CD4-positive, alpha-beta T cell treated with Interleukin-6 at 100 ng/mL for 8 hours (primary cell): ENCODE results near the gene ZNF598.
"Not testable (repeated sequence)": the region's sequence is repeated elsewhere in the genome, so short reads cannot be mapped to it uniquely, and the experiment has no call there.

ENCODE experiments used
- DNase-seq: peaks from one replicate; pipeline ENCODE4 v3.0.0-alpha.2; 2020; ENCODE audit warnings: mixed read lengths, low spot score

The ZNF598 gene

GRCh38 chr16:2040041-2040786 lies 30.6 kb upstream of the ZNF598 start:
- DNase-seq = no peak

DNA sequence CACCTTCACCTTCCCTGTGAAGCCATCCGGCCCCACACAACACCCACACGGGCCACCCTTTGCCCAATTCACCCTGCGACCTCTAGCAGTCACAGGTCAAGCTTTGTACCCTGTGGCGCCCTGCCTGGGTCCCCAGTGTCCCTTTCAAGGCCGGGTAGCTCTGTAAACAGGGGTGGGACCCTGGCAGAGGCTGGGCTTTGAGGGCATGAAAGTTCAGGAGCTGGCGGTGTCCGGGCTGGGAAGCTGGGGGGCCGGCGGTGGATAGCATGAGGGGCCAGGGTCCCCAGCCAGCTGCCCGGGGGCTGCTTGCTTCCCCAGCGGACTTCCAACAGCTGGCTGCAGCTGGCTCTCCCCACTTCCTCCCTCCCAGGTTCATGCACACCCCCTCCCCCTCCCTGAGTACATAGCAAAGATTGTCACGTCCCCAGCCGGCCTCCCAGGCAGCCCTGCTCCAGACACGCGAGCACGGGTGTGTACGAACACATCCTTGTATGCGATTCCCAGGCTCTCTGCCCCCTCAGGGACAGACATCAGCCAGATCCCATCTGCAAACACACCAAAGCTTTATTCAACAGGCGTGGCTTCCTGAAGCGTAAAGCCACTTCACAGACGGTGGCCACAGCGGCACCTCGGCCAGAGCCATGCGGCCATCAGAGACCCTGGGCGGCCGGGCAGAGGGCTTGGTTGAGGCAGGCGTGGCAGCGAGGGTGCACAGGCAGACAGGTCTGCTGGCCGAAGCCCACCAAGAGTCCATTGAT lies 29.8 kb upstream of the ZNF598 start:
- DNase-seq = no peak

DNA sequence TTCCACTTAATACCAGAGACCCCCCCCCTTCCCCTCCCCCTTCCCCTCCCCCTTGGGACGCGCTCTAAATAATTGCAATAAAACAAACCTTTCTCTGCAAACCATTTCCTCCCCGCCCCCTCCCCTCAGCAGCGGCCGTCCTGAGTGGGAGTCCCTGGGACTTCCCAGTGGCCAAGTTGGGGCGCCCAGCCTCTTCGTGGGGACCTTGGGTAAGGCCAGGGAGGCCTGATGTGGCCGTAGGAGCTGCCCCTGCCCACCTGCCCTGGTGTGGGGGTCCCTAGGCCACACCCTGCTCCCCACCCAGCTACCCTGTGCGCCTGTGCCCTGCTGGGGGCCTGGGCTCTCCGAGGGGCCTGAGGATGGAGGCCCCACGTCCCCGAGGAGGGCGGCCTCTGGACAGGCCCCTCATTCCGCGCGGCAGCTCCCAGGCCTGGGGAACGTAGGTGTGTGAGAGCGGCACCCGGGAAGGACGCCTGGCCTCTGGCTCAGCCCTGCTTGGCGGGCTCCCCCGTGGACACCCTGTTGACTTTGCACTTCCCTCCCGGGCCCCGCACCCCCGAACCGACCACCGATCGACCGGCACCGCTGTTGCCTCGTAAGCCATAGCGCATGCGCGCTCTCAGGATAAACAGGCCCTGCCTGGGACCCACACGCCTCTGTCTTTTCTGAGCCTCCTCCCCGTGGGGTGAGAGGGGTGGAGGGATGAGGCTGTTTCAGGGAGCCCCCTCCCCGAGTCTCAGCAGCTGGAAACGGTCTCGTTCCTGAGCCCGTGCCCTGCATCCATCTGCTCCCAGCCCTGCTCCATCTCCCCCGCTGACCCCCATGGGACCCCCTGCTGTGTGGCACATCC lies 29.0 kb upstream of the ZNF598 start:
- DNase-seq = no peak

GRCh38 chr16:2037647-2038381 lies 28.2 kb upstream of the ZNF598 start:
- no peak for DNase-seq

DNA sequence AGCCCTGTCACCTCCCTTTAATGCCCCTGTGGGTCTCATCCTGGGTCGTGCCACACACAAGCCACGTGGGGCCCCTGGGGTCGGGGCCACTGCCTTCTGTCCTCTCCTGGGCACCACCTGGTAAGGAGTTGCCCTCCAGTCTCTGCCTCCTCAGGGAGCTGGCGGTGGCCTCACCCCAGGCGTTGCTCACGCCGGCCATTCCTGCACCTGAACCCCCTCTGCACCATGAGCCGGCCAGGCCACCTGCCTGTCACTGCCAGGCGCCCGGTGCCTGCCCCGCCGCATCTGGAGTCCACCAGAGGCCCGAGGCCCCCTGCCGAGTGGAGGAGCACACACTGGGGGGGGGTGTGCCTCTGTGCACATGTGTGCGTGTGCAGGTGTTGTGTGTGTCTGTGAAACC lies 27.5 kb upstream of the ZNF598 start:
- DNase-seq = no peak

DNA sequence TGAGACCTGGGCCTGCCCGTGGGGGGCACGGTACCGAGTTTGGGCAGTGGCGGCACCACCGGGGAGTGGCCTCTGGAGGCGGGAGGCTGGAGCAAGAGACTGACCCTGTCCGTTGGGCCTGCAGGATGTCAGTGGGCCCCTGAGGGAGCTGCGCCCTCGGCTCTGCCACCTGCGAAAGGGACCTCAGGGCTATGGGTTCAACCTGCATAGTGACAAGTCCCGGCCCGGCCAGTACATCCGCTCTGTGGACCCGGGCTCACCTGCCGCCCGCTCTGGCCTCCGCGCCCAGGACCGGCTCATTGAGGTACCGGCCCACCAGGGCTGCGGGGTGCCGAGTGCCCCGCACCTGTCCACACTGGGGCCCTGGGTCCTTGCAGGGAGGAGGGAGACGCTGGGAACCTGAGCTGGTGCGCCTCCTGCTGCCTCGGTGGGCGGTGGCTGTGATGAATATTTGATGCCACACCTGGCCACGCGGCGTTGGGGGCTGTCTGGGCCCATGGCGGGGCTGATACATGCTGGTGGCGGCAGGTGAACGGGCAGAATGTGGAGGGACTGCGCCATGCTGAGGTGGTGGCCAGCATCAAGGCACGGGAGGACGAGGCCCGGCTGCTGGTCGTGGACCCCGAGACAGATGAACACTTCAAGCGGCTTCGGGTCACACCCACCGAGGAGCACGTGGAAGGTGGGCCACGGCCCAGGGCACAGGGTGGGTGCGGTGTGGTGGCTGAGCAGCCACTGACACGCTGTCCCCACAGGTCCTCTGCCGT lies 26.8 kb upstream of the ZNF598 start:
- no peak for DNase-seq

DNA sequence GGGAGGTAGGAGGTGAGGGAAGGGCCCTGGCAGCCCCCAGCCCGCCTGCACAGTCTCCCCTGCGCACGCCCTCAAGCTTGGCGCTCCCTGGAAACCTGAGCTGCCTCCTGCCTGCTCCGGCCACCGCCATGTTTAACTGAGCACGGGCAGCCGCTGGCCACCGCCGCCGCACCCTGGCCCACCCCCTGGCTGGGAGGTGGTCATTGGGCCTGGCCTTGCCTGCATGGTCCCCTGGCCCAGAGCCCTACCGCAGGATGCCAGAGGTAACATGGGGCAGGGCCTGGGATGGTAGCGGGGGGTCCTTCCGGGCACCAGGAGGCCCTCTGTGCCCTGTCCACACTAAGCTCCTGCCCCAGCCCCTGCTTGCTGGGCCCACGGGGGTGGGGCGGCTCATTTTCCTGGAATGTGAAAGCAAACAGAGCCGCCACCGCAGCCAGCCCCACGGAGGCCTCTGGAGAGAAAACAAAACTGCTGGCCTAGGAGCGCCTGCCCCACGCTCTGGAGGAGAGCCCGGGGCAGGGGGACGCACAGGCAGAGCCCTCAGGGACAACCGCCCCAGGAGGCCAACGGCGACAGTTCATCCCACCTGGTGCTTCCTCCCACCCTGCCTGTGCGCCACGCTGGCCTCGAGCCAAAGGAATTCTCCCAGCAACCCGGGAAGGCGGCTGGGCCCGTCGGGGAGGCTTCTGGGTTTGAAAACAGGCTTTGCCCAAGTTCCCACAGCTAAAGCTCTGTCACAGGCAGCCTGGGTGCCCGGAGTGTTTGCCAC lies 26.0 kb upstream of the ZNF598 start:
- DNase-seq = no peak

DNA sequence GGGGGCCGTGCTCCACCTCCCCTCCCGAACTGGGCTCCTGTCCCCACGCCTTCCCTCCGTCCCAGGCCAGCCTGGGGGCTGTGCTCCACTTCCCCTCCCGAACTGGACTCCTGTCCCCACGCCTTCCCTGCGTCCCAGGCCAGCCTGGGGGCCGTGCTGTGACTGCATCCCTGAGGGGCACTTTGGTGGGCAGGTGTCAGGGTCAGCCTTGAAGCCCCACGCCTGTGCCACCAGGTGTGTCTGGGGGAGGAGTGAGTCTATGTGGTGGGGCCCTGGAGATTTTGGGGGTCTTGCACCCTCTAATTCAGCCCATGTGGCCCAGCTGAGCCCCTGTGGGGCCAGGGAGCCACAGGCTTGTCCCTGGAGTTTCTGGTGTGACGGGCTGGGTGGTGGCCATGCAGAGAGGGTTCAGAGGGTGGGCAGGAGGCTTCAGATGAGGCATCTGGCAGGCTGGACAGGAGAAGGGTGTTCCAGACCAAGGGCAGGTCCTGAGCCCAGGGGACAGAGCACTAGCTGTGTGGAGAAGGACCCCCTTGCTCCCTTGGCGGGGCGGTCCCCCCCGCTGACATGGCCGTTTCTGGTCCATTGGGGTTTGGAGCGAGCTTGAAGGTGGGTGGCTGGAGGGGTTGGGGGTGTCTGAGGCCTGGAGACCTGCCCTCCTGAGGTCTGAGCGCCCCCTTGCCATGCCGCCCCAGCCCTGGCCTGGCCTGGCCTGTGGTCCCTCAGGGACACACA lies 25.2 kb upstream of the ZNF598 start:
- DNase-seq = no peak

- not testable (repeated sequence) for DNase-seq
Measured at GRCh38 chr16:2033909-2034695, 24.5 kb upstream of the ZNF598 start.

GRCh38 chr16:2033057-2033908 lies 23.7 kb upstream of the ZNF598 start:
- no peak for DNase-seq

DNA sequence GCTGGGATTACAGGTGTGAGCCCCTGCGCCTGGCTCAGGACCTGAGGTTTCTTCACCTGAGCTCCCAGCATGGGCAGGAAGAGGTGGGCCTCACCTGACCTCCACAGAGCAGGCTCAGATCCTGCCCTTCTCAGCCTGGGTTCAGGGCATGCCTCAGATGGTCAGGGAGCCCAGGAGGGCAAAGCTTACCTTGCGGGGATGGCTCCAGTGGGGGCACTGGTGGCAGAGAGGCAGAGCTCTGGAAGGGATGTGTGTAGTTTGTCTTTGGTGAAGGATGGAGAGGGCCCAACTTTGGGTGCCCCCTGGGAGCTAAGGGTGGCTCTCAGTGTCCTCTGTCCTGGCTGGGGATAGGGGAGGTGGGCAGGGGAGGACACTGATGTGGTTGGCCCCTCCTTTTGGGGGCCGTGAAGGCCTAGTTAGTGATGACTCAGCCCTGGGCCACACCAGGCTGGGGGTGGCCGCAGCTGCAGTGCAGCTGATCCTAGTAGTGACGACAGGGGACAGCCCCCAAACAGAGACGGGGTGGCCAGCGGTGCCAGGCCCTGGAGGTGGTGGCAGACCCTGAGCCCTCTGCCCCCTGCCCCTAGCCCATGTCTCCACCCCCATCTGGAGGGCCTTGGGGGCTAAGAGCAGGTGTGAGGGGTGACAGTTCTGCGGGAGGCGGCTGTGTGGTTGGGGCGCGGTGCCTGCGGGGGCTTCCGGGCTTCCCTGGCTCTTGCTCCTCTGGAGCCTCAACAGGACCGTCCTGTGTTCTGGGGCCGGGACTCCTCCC lies 22.9 kb upstream of the ZNF598 start:
- no peak for DNase-seq

GRCh38 chr16:2031081-2031577 lies 21.5 kb upstream of the ZNF598 start:
- DNase-seq = no peak

DNA sequence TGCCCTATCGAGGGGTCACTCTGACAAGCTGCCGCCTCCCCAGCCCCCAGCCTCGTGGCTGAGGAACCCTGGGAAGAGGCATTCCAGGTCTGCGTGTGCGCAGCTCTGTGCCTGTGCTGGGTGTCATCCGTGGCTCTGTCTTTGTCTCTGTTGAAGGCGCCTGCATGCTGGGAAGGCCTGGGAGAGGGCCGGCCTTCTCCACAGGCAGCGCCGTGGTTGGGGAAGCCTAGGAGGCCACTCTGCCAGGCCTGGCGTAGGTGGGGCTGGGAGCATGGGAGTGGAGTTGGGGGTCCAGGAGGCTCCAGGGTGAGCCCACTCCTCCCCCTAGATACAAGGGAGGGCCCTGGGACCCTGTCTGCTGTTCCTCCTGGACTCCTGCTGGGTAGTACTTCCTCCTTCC lies 20.4 kb upstream of the ZNF598 start:
- DNase-seq = no peak

DNA sequence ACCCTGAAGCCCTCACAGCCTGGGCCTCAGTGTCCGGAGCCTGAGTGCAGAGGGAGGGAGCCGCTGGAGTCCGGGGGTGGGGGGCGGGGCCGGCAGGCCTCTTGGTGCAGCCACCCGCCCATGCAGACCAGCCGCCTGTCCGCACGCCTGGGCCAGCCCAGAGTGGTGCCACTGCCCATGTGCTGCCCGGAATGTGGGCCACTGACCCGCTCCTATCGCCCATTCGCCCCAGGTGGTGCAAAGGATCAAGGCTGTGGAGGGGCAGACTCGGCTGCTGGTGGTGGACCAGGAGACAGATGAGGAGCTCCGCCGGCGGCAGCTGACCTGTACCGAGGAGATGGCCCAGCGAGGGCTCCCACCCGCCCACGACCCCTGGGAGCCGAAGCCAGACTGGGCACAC lies 19.7 kb upstream of the ZNF598 start:
- no peak for DNase-seq

DNA sequence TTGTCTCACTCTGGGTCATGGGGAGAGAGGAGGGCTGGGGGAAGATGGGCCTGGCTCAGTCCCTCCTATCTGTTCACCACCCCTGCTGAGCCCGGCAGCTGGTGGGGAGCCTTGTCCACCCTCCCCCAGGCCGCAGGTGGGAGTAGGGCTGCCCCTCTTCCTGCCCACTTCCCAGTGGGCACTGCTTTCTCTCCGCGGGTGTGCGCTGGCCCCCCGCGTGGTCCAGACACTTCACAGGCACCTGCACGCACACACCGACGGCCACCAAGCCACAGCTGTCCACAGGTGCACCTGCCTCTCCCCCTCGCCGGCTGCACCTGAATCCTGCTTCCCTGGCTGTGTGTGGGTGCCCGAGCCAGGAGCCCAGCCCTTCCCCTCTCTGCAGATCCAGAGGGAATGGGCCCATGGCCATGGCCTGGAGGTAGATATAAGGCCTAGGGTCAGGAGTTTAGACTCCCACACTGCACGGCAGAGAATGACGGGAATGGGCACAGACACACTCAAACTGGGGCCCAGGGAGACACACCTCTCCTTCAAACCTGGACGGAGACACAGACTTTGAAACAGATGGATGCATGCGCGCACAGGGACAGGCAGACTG lies 19.1 kb upstream of the ZNF598 start:
- DNase-seq = no peak

DNA sequence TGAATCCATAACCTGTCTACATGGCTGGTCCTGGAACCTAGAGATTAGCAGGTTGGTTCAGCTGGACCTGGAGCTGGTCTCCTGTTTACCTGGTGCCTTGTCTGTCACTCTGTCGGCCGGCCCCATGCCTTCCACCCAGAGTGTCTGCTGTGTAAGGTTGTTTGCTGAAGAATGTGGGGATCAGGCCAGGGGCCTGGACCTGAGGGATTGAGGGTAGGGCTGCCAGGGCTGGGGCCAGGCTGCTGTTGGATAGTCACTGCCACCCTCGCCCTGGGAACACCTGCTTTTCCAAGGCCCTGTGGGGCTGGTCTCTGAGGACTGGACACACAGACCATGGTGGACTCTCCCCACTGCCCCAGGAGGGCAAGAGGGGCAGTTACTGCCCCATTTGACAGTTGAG lies 18.5 kb upstream of the ZNF598 start:
- DNase-seq = no peak
